ENCODE measurements around the gene LIF.
A peak's percentile ranks its signal among the peaks of the same experiment; 100 is the strongest.

The LIF gene

DNA sequence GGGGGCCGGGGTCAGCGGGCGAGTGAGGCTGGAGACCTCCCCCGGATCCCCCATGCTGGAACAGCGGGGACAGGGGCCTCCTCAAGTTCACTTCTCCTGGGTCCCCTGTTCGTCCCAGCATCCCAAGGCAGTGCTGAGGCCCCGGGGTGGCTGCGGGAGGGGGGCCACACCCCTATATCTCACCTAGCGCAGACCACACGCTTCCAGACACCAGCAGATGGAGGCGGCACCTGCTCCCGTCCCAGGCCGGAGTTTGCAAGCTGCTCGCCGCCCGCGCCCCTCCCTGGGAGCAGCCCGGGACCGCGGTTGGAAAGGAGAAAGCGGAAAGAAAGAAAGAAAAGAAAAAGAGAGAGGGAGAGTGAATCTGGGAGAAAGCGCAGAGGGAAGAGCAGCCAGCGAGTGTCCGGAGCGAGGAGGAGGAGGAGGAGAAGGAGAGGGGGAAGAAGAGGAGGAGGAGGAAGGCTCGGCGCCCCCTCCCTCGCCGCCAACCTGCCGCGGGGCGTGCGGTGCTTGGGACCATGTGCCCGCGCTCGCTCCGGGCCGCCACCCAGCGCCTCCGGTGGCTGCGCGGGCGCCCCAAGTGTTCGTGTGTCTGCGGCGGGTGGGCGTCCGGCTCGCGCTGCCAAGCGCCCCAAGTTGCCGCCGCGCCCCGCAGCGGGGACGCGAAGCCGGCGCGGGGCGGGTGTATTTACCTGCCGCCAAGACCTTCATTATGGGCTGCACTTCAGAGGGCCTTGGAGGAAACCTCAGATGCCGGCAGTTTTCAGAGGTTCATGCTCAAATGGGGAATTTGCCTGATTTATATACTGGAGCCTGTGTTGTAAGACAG, at the start of gene LIF:
Gene LIF, minus strand, starts transcription at position 775 of the 829 bp plus-strand sequence. Its CDS starts 64 bp downstream, at position 711.
- H3K4me1 Mint-ChIP-seq: peaks cover 99% of the 10 kb centered on the region
- peak; percentile 68 to 72 for DNase-seq
- H3K27me3 Mint-ChIP-seq: no peaks in the 10 kb centered on the region
- H3K9me3 Mint-ChIP-seq: no peaks in the 10 kb centered on the region
- H3K27ac Mint-ChIP-seq: peak within 1 kb of the TSS; percentile 99 to 100
- peak within 1 kb of the TSS; percentile 96 to 100 for H3K4me3 Mint-ChIP-seq
- ATAC-seq: peak; percentile 65

DNA sequence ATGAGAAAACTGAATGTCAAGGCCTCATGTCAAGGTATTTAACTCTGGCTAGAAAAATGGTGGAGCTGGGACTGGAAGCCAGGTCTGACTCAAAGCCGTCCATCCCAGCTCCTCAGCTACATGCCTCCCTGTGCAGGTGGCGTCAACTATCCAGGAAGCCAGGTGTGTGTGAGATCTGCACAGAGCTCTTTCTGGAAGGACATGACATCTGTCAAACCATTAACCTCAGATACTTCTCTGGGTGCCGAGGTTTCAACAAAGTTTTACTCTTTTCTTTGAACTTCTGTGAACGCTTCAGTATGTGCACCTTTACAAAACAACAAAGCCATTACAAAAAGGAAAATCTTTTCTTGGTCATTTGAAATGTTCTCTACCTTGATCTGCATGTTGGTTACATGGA, 49.8 kb upstream of the LIF start:
- no peaks in the 10 kb centered on the region for H3K27me3 Mint-ChIP-seq
- H3K4me3 Mint-ChIP-seq: no peak overlapping the region
- H3K27ac Mint-ChIP-seq: peak overlapping the region; percentile 84 to 85
- ATAC-seq (no peak), DNase-seq (no peak)
- no peaks in the 10 kb centered on the region for H3K9me3 Mint-ChIP-seq
- peaks cover 83% of the 10 kb centered on the region for H3K4me1 Mint-ChIP-seq

DNA sequence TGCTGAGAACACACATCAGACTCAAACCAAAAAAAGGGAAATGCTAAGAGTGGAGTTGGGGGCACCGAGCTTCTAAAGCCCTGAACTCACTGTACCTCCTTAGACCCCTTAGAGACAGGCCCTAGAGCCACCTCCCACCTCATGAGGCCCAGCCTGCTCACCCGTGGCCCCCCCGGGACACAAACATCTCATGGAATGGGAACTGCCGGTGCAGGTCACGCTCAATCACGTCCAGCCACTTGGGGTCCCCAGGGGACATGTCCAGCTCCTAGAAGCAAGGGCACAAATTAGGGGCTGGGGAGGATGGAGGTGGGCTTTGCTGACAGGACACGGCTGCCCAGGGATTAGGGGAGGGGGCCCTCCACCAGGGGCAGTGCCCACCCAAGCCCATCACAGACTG, 49.0 kb upstream of the LIF start:
- no peak overlapping the region for H3K27ac Mint-ChIP-seq
- ATAC-seq (no peak), DNase-seq (no peak)
- H3K27me3 Mint-ChIP-seq: no peaks in the 10 kb centered on the region
- H3K9me3 Mint-ChIP-seq: no peaks in the 10 kb centered on the region
- no peak overlapping the region for H3K4me3 Mint-ChIP-seq
- H3K4me1 Mint-ChIP-seq: peaks cover 83% of the 10 kb centered on the region

DNA sequence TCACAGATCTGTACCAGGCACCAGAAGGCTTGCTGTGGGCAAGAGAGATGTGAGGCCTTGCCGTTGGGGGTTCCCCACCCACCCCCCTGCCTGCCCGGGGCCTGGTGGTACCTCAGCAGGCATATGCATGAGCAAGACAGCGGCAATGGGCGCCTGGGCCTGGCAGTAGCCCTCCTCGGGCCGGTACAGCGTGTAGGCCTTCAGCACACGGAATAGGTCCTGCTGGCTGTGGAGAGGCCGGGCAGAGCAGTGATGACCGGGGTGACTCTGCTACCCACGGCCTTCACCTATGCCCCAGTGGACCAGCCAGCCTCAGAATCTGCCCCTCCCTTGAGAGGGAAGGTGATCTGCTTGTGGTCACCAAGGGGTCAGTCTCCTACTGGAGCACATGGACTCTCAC, 48.3 kb upstream of the LIF start:
- DNase-seq (no peak), ATAC-seq (no peak)
- Mint-ChIP-seq H3K9me3 (no peaks in the 10 kb centered on the region), H3K4me1 (peaks cover 83% of the 10 kb centered on the region), H3K27ac (no peak overlapping the region), H3K27me3 (no peaks in the 10 kb centered on the region), H3K4me3 (no peak overlapping the region)

- peaks cover 79% of the 10 kb centered on the region for H3K4me1 Mint-ChIP-seq
These were observed 47.5 kb upstream of the LIF start for GRCh38 chr22:30294066-30294465.

GRCh38 chr22:30293026-30293425, 46.5 kb upstream of the LIF start:
- Mint-ChIP-seq H3K27ac (no peak overlapping the region), H3K4me3 (no peak overlapping the region), H3K27me3 (no peaks in the 10 kb centered on the region), H3K9me3 (no peaks in the 10 kb centered on the region), H3K4me1 (peaks cover 78% of the 10 kb centered on the region)
- no peak for ATAC-seq
- no peak for DNase-seq

More at GRCh38 chr22:30294066-30294465, 47.5 kb upstream of the LIF start:
- no peaks in the 10 kb centered on the region for H3K27me3 Mint-ChIP-seq
- ATAC-seq: no peak
- H3K27ac Mint-ChIP-seq: peak overlapping the region in 1 of 2 donors; percentile 22
- no peak overlapping the region for H3K4me3 Mint-ChIP-seq
- no peak for DNase-seq
- no peaks in the 10 kb centered on the region for H3K9me3 Mint-ChIP-seq

DNA sequence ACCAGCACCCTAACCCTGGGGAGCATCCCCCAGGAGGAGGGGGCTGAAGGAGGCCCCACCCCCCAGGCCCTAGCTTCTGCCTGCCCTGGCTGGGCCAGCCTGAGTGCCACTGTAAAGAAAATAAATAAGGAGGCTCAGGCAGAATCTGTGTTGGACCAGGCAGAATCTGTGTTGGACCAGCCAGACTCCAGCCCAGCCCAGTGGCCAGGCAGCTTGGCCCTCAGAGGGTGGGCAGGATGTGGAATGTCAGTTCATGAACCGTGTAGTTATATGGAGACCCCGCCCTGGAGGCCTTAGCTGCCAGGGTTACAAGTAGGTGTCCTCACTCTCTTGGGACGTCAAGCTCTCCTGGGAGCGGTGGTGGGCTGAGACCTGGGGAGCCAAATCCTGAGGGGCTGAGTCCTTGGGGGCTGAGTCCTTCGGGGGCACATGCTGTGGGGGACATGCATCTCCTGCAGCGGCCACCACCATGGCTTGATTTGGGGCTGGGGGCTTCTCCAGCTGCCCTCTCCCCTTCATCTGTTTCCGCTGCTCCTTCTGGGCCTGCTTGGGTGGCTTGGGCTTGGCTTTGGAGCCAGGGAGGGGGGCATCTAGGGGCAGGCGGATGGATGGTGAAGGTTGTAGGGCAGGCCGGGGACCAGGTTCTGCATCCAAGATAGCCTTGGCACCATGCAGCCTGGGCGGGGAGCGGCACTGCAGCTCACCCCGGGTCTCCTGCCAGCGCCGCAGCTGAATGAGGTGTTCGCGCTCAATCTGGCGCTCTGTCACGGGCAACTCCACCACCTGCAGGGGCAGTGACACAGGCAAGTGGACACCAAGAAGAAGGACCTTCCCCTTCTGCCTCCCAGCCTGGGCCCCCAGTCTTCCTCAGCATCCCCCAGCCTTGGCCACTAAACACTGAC, 45.8 kb upstream of the LIF start:
- ATAC-seq: no peak
- H3K4me1 Mint-ChIP-seq: peaks cover 78% of the 10 kb centered on the region
- H3K9me3 Mint-ChIP-seq: no peaks in the 10 kb centered on the region
- no peak overlapping the region for H3K27ac Mint-ChIP-seq
- no peak for DNase-seq
- no peak overlapping the region for H3K4me3 Mint-ChIP-seq
- no peaks in the 10 kb centered on the region for H3K27me3 Mint-ChIP-seq

DNA sequence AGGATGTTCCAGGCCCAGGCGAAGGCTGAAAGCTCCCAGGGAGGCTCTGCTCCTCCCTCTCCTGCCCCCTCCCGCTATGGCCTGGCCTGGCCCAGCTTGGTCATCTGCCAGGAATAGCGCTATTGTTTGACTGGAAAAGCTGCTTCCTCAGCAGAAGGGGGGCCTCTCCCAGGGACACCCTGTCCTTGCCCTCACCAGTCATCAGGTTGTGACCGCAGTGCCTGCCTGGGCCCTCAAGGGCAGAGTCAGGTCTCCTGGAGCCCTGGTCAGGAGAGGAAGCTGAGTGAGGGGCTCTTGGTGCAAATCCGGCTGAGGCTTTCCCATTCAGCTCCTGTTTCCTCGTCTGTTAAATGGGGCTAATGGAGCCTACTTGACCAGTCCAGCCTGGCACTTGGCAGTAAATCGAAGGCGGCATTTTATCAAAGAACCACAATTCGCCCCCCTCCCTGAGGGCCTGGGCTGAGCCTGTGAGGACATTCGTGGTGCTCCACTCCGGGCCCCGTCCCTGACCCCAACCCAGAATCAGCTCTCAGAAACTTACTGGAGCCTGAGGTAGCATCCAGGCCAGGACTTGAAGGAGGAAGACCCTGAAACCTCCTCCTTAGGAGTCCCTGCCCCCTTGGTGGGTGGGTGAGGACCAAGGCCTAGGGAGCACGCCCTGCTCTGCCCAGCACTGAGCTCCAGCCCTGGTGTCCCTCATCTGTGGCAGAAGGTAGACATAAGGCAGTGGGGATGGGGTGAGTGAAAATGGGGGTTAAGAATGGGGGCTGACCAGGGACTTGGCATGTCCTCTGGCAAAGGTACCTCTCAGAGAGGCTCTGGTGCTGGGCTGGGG, 44.7 kb upstream of the LIF start:
- H3K9me3 Mint-ChIP-seq: no peaks in the 10 kb centered on the region
- H3K27ac Mint-ChIP-seq: peak overlapping the region in 1 of 2 donors; percentile 65
- H3K4me3 Mint-ChIP-seq: no peak overlapping the region
- no peak for ATAC-seq
- H3K4me1 Mint-ChIP-seq: peaks cover 78% of the 10 kb centered on the region
- H3K27me3 Mint-ChIP-seq: no peaks in the 10 kb centered on the region
- DNase-seq: no peak

GRCh38 chr22:30290342-30291057, 43.9 kb upstream of the LIF start:
- ATAC-seq: no peak

GRCh38 chr22:30289980-30290313, 43.4 kb upstream of the LIF start:
- Mint-ChIP-seq H3K4me1 (peaks cover 69% of the 10 kb centered on the region), H3K4me3 (peak overlapping the region; percentile 91 to 93), H3K27ac (peak overlapping the region in 1 of 2 donors; percentile 89), H3K9me3 (no peaks in the 10 kb centered on the region), H3K27me3 (no peaks in the 10 kb centered on the region)
- ATAC-seq (peak; percentile 44), DNase-seq (no peak)

More at GRCh38 chr22:30290342-30291057, 43.9 kb upstream of the LIF start:
- Mint-ChIP-seq H3K4me3 (peak overlapping the region; percentile 91 to 93), H3K9me3 (no peaks in the 10 kb centered on the region), H3K27ac (no peak overlapping the region), H3K27me3 (no peaks in the 10 kb centered on the region), H3K4me1 (peaks cover 72% of the 10 kb centered on the region)
- no peak for DNase-seq

- H3K4me3 Mint-ChIP-seq: peak within 1 kb of the TSS; percentile 91 to 93
These were observed 42.8 kb upstream of the LIF start, which contains the start of gene CASTOR1 for GRCh38 chr22:30289141-30289979. Gene CASTOR1 (minus strand): TSS chr22:30289505. CDS start chr22:30289497, 8 bp downstream.

DNA sequence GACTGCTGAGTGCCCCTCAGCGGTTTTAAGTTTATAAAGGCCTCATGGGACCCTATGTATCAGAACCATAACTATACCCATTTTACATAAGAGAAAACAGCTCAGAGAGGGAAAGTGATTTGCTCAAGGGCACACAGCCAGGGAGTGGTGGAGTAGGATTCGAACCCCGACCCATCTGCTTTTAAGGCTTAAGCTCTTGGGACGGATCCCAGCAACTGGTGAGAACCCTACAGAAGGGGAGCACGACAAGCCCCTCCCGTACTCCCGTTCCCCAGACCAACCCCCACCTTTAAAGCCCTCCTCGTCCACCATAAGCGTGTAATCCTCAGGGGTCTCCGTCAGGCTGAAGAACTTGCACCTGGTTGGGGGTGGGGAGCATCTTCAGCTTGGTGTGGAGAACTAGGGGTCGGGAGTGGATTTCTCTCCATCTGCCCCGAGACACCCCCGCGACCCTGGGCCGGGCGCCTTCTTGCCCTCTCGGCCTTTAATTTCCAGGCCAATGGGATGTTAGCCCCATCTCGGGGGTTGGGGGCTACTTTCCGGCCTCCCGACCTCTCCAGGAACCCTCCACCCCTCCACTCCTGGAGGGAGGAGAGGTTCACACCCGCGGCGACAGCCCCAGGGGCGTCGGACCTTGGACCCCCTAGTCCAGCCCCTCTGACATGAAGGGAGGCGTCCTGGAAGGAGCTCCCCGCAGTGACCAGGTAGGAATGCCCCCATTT, 42.0 kb upstream of the LIF start:
- H3K27ac Mint-ChIP-seq: peak overlapping the region in 1 of 2 donors; percentile 87
- H3K4me1 Mint-ChIP-seq: peaks cover 61% of the 10 kb centered on the region
- no peaks in the 10 kb centered on the region for H3K9me3 Mint-ChIP-seq
- H3K27me3 Mint-ChIP-seq: no peaks in the 10 kb centered on the region
- ATAC-seq: no peak
- H3K4me3 Mint-ChIP-seq: peak overlapping the region; percentile 91 to 93
- no peak for DNase-seq

More at GRCh38 chr22:30289141-30289979, 42.8 kb upstream of the LIF start, which contains the start of gene CASTOR1:
- peak; percentile 80 to 84 for DNase-seq
- peaks cover 68% of the 10 kb centered on the region for H3K4me1 Mint-ChIP-seq
- ATAC-seq: peak; percentile 82
- peak within 1 kb of the TSS; percentile 87 to 89 for H3K27ac Mint-ChIP-seq
- no peaks in the 10 kb centered on the region for H3K9me3 Mint-ChIP-seq
- no peaks in the 10 kb centered on the region for H3K27me3 Mint-ChIP-seq

- H3K4me1 Mint-ChIP-seq: peaks cover 60% of the 10 kb centered on the region
These were observed 41.3 kb upstream of the LIF start for GRCh38 chr22:30287648-30288418.

More at GRCh38 chr22:30287648-30288418, 41.3 kb upstream of the LIF start:
- ATAC-seq: peak; percentile 49
- Mint-ChIP-seq H3K27ac (peak overlapping the region; percentile 52 to 87), H3K9me3 (no peaks in the 10 kb centered on the region), H3K27me3 (no peaks in the 10 kb centered on the region), H3K4me3 (peak overlapping the region; percentile 91 to 93)
- DNase-seq: peak; percentile 84 to 87
